Renal cortical epithelial cell (primary cell): Measurements from ENCODE around the gene ZNF99. TPM values are rescaled to one million over a fixed set of nuclear protein-coding genes. Genes with fewer than 3 reads are reported as not detected.
"Not testable (repeated sequence)": the region's sequence is repeated elsewhere in the genome, so short reads cannot be mapped to it uniquely, and the experiment has no call there.

Experiments
- DNase-seq: peaks from one replicate; pipeline ENCODE4 v3.0.0-alpha.2; 2011; ENCODE audit warnings: low read depth
- total RNA-seq: library from RNA; depleted of rRNA; stranded (reverse); fragments of >200 nt; gene quantifications from 2 replicates; pipeline ENCODE4 v1.2.3, GENCODE V29; 2014

Gene ZNF99
- total RNA-seq: under 0.01 TPM in 1 of 2 replicates, not detected in the other

DNA sequence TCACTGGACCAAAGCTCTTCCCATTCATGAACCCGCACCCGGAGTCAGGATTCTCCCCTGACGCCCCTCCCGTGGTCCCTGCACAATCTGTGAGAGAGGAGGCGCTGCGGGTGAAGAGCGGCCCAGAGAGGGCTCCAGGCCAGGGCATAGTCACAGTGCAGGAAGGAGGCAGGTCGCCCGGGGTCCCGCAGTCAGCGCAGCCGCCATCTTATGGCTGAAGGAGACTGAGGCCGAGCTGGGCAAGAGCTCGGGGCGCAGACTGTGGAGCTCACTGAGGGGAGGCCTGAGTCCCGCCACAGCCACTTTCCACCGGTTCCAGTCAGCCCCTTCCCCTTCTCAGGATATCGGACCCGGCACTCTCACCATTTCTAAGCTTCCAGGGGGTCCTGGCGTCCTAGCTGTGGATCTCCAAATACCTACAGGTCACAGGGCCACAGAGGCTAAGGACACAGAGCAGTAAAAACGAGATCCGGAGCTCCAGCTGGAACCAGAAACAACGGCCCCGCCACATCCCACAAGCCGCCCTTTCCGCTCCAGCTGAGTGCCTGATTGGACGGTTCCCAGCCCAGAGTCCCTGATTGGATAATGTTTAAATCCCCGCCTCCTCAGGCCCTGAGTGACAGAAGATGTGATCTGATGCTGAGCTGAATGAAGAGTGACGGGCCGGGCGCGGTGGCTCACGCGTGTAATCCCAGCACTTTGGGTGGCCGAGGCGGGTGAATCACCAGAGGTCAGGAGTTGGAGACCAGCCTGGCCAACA, at the start of gene ZNF99:
ZNF99 (minus strand) TSS at position 501 of the 760 bp plus-strand sequence; CDS start at position 366, 135 bp downstream.
- no peak for DNase-seq

DNA sequence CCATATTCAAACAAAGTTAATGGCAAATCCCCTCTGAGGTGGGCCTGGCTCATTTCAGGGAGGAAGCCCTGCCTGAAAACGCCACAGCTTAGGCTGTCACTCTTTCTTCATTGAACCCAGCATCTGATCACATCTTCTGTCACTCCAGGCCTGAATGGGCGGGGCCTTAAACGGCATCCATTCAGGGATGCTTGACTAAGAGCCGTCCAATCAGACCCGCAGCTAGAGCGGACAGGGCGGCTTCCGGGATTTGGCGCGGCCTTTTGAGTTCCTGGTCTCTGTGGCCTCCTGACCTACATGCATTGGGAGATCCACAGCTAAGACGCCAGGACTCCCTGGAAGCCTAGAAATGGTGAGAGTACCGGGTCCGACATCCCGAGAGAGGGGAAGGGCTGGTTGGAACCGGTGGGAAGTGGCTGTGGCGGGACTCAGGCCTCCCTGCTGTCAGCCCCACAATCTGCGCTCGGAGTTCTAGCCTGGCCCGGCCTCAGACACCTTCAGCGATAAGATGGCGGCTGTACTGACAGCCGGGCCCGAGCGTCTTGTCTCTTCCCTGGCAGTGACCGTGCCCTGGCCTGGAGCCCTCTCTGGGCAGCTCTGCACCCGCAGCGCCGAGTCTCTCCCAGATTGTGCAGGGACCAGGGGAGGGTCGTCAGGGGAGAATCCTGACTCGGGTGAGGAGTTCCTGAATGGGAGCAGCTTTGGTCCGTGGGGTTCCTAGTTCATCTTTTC, 48.2 kb upstream of the ZNF99 start, which contains the start of gene ZNF723:
ZNF723 (plus strand) TSS at position 261 of the 732 bp plus-strand sequence; CDS start at position 350, 89 bp downstream.
- no peak for DNase-seq

- no peak for DNase-seq
These were observed 47.3 kb upstream of the ZNF99 start for GRCh38 chr19:22831211-22831610.

DNA sequence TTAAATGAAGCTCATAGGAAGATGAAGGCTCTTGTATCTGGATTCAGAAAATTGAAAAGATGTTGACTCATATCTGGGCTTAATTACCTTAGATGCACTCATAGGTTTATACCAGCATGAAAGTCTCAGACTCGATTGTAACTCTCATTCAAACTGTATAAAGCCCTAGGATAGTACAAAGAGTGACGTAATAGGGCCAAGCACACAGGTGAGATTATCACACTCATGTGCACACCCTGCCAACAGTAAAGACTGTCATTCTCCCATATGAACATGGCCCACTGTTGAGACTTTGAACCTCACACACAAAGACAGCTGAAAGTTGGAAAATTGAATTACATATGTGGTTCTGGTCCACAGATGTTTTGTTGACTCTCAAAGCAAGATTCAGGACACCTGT, 30.2 kb upstream of the ZNF99 start:
- DNase-seq: no peak

- no peak for DNase-seq
These were observed 23.3 kb upstream of the ZNF99 start for GRCh38 chr19:22807061-22807835.

GRCh38 chr19:22806418-22806817, 22.5 kb upstream of the ZNF99 start:
- DNase-seq: no peak

DNA sequence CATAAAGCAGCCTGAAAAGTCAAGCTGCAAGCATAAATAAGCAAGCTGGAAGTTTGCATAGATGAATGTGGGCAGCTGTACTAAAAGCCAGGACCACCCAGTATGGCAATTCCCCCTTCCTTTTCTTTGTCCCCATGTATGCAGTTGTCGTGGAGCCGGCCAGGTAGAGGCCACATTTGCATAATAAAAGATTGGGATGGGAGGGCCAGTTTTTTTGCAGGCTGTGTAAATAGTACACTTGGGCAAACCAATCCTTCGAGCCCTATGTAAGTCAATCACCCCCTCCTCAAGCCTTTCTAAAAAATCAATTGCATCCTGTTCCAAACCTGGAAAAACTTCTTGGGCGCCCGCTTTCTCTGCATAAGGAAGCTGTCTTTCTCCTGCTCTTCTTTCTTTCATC, 13.1 kb upstream of the ZNF99 start:
- DNase-seq: no peak

DNA sequence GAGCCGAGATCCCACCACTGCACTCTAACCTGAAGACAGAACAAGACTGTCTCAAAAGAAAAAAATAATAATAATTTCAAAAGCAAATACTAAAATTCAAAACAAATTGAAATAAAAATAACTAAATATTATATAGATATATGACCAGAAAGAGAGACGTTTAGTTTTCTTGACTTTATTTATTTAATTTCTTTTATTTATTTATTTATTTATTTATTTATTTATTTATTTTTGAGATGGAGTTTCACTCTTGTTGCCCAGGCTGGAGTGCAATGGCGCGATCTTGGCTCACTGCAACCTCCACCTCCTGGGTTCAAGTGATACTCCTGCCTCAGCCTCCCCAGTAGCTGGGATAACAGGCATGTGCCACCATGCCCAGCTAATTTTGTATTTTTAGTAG, 8.9 kb upstream of the ZNF99 start:
- DNase-seq: not testable (repeated sequence)

- no peak for DNase-seq
These were observed 47.9 kb downstream of the ZNF99 start for GRCh38 chr19:22735911-22736645.

DNA sequence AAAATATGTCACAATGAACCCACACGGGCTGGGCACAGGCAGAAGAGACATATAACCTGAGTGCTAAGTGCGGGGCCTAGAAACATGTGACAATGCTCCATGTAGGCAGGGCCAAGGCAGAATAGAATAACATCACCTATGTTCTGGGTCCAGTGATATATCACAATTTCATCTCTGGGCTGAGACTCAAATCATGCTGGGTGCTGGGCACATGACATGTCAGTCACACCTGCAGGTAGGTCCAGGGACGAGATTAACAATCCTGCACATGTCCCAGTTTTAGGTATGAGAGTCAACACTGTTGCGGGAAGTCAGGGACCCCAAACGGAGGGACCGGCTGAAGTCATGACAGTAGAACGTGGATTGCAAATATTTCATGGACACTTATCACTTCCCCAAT, 50.3 kb downstream of the ZNF99 start:
- DNase-seq: no peak

DNA sequence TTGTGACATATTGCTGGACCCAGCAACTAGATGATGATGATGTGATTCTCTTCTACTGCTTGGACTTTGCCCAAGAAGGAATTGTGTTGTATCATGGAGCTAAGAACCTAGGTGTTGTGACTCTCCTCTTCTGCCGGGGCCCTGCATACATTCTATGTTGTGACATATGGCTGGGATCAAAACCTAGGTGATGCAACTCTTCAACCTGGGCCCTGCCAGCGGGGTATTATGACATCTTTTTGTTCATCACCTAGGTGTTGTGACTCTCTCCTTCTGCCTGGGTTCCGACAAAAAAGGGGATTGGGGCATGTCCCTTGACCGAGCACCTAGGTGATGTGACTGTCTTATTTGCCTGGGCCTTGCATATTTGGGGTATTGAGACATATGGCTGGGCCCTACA, 55.7 kb downstream of the ZNF99 start:
- DNase-seq: not testable (repeated sequence)

GRCh38 chr19:22721533-22721932, 62.4 kb downstream of the ZNF99 start:
- not testable (repeated sequence) for DNase-seq

DNA sequence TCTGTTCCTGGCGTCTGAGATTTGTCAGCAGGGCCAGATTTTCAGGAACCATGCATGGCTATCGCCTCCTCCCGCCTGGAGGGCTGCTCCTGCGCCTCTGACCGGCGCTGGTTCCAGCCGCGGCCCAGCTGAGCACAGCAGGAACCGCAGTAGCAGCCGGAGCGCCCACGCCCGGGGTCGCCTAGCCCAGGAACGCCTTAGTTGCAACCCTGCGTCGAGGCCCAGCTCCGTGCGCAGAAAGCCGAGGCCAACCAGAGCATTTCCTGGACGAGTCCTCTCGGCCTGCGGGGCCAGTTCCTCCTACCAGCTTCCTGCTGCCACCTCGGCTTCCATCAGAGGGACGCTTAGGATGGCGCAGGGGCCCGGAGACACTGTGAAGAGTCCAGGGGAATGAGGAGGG, 75.0 kb downstream of the ZNF99 start:
- DNase-seq: no peak

DNA sequence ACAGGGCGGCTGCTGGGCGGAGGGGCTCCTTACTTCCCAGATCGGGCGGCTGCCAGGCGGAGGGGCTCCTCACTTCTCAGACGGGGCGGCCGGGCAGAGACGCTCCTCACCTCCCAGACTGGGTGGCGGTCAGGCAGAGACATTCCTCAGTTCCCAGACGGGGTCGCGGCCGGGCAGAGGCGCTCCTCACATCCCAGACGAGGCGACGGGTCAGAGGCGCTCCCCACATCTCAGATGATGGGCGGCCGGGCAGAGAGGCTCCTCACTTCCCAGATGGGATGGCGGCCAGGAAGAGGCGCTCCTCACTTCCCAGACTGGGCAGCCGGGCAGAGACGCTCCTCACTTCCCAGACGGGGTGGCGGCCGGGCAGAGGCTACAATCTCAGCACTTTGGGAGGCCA, 80.9 kb downstream of the ZNF99 start:
- not testable (repeated sequence) for DNase-seq

- not testable (repeated sequence) for DNase-seq
These were observed 81.3 kb downstream of the ZNF99 start for GRCh38 chr19:22702661-22703060.

Other genes with a start within 250 kb of the ZNF99 start
- 0.50 and 1.0 TPM in 2 replicates for gene ZNF492, start 149.8 kb downstream of the ZNF99 start, total RNA-seq
- gene ZNF723, start 48.1 kb upstream of the ZNF99 start, total RNA-seq: not detected in 2 replicates
- 0.40 TPM in 1 of 2 replicates, not detected in the other for gene ZNF728, start 219.0 kb upstream of the ZNF99 start, total RNA-seq